ENCODE data around the gene ARID1B.

The ARID1B gene

GRCh38 chr6:156977527-156978291 is 200.5 kb downstream of the ARID1B start:
- Histone ChIP-seq H4K20me1 (ENCODE audit: low read depth, low read length) (peaks cover 39% of the 10 kb centered on the region), H3K4me3 (ENCODE audit: insufficient read depth, low read length, poor library complexity, severe bottlenecking) (no peak overlapping the region), H3K4me2 (ENCODE audit: low read depth, low read length, poor library complexity, severe bottlenecking) (no peak overlapping the region), H3K27me3 (ENCODE audit: low read length) (no peaks in the 10 kb centered on the region), H3F3A (ENCODE audit: insufficient read depth) (no peaks in the 10 kb centered on the region; the same call in 1 of the 2 replicates), H3K9me3 (ENCODE audit: insufficient read depth, low read length) (no peaks in the 10 kb centered on the region), H3K9ac (ENCODE audit: low read length) (no peak overlapping the region), H3K36me3 (ENCODE audit: low read length) (no peaks in the 10 kb centered on the region), H3K9me2 (replicated peaks; ENCODE audit: insufficient read depth, low read length) (no peaks in the 10 kb centered on the region), H3K79me2 (ENCODE audit: insufficient read depth, low read length) (peaks cover 70% of the 10 kb centered on the region), H3K27ac (ENCODE audit: low read depth, low read length) (no peak overlapping the region), H2AFZ (ENCODE audit: low read depth, low read length, severe bottlenecking) (no peak overlapping the region)
- no peak for TF ChIP-seq EZH2phosphoT487 (conservative IDR thresholded peaks at IDR 0.05; ENCODE audit: low read length)
- TF ChIP-seq CTCF (IDR thresholded peaks at IDR 0.05; ENCODE audit: insufficient read depth, low read length, poor library complexity, severe bottlenecking), result no peak

GRCh38 chr6:156978948-156979347 is 201.8 kb downstream of the ARID1B start:
- H3K4me2 ChIP-seq (ENCODE audit: low read depth, low read length, poor library complexity, severe bottlenecking), result no peak overlapping the region
- H4K20me1 ChIP-seq (ENCODE audit: low read depth, low read length), result peaks cover 30% of the 10 kb centered on the region

GRCh38 chr6:156980515-156980914 is 203.3 kb downstream of the ARID1B start:
- no peak overlapping the region for H3K4me3 ChIP-seq (ENCODE audit: insufficient read depth, low read length, poor library complexity, severe bottlenecking)
- H3F3A ChIP-seq (ENCODE audit: insufficient read depth), result peaks cover 5% of the 10 kb centered on the region; the same call in 1 of the 2 replicates
- H4K20me1 ChIP-seq (ENCODE audit: low read depth, low read length), result peaks cover 24% of the 10 kb centered on the region
- H3K27me3 ChIP-seq (ENCODE audit: low read length), result no peaks in the 10 kb centered on the region
- H3K4me2 ChIP-seq (ENCODE audit: low read depth, low read length, poor library complexity, severe bottlenecking), result no peak overlapping the region
- no peaks in the 10 kb centered on the region for H3K36me3 ChIP-seq (ENCODE audit: low read length)
- H3K79me2 ChIP-seq (ENCODE audit: insufficient read depth, low read length), result peaks cover 66% of the 10 kb centered on the region
- H3K9me2 ChIP-seq (replicated peaks; ENCODE audit: insufficient read depth, low read length), result no peaks in the 10 kb centered on the region
- H2AFZ ChIP-seq (ENCODE audit: low read depth, low read length, severe bottlenecking), result no peak overlapping the region
- no peak overlapping the region for H3K27ac ChIP-seq (ENCODE audit: low read depth, low read length)
- no peak overlapping the region for H3K9ac ChIP-seq (ENCODE audit: low read length)
- TF ChIP-seq CTCF (IDR thresholded peaks at IDR 0.05; ENCODE audit: insufficient read depth, low read length, poor library complexity, severe bottlenecking) (no peak), EZH2phosphoT487 (conservative IDR thresholded peaks at IDR 0.05; ENCODE audit: low read length) (no peak)
- no peaks in the 10 kb centered on the region for H3K9me3 ChIP-seq (ENCODE audit: insufficient read depth, low read length)

More at GRCh38 chr6:156978948-156979347, 201.8 kb downstream of the ARID1B start:
- TF ChIP-seq CTCF (IDR thresholded peaks at IDR 0.05; ENCODE audit: insufficient read depth, low read length, poor library complexity, severe bottlenecking) (no peak), EZH2phosphoT487 (conservative IDR thresholded peaks at IDR 0.05; ENCODE audit: low read length) (no peak)
- Histone ChIP-seq H3K79me2 (ENCODE audit: insufficient read depth, low read length) (peaks cover 63% of the 10 kb centered on the region), H3K27ac (ENCODE audit: low read depth, low read length) (no peak overlapping the region), H3F3A (ENCODE audit: insufficient read depth) (no peaks in the 10 kb centered on the region; the same call in 1 of the 2 replicates), H2AFZ (ENCODE audit: low read depth, low read length, severe bottlenecking) (no peak overlapping the region), H3K4me3 (ENCODE audit: insufficient read depth, low read length, poor library complexity, severe bottlenecking) (no peak overlapping the region), H3K9ac (ENCODE audit: low read length) (no peak overlapping the region), H3K36me3 (ENCODE audit: low read length) (no peaks in the 10 kb centered on the region), H3K27me3 (ENCODE audit: low read length) (no peaks in the 10 kb centered on the region), H3K9me3 (ENCODE audit: insufficient read depth, low read length) (no peaks in the 10 kb centered on the region), H3K9me2 (replicated peaks; ENCODE audit: insufficient read depth, low read length) (no peaks in the 10 kb centered on the region)
